HCT116 (cell line): ENCODE data around the gene ITFG1. TPM values are rescaled to one million over a fixed set of nuclear protein-coding genes. Genes with fewer than 3 reads are reported as not detected.

Experiments used
- ATAC-seq: fragments of 200-7000 bp; cut with Tn5 transposase; 2 replicates; pipeline ENCODE4 v1.9.1; 2020; ENCODE audit warnings: mild to moderate bottlenecking, moderate library complexity
- BruUV-seq: library from RNA; stranded (reverse); fragments of 400-500 nt; replicated peaks from 2 replicates; lab custom pipeline; 2021; lab: Mats Ljungman, UMichigan
- CTCF ChIA-PET: fragments of 300-600 bp; sonication (Branson Sonifier 250); formaldehyde crosslinking; loops from one replicate; lab custom pipeline; 2021; ENCODE audit warnings: antibody characterized with exemption; lab: Charles Lee
- POLR2A ChIA-PET: fragments of 300-600, 350-600 bp; sonication (Branson Sonifier 250); formaldehyde crosslinking; loops from one replicate; lab custom pipeline; 2021; ENCODE audit warnings: antibody characterized with exemption; lab: Charles Lee
- RAD21 ChIA-PET, 2 experiments: fragments of 300-600 bp; sonication (Branson Sonifier 250); formaldehyde crosslinking; loops; one replicate each; lab custom pipeline; 2023; ENCODE audit warnings: low total read pairs in 2 of 2; ENCODE audit not compliant: uncharacterized antibody in 2 of 2, unreplicated experiment in 2 of 2, low non-redundant PET in 1 of 2; lab: Charles Lee
- DNase-seq: peaks from one replicate; pipeline ENCODE4 v3.0.0-alpha.2; 2010; ENCODE audit warnings: low read depth, low spot score
- H2AFZ ChIP-seq: fragments of 200-600 bp; shearing (Covaris generic), sonication (generic); 2 replicates; pipeline ENCODE4 v1.6.1; 2017; ENCODE audit warnings: low read depth, mixed run types, mixed read lengths, antibody characterized with exemption, low read length; ENCODE audit not compliant: poor library complexity, severe bottlenecking
- H3K27ac ChIP-seq: 2 replicates; pipeline ENCODE4 v1.5.1; 2012; ENCODE audit warnings: low read depth, low read length
- H3K27me3 ChIP-seq: fragments of 200-600 bp; sonication (generic); 2 replicates; pipeline ENCODE4 v1.6.1; 2016; ENCODE audit warnings: mixed run types, low read length, mixed read lengths; ENCODE audit not compliant: insufficient read depth
- H3K36me3 ChIP-seq, 2 experiments: fragments of 200-500 bp in 1 of 2; fragments of 200-600 bp in 1 of 2; sonication (Bioruptor generic) in 1 of 2; sonication (generic) in 1 of 2; 2 replicates each; pipeline versions ENCODE4 v1.5.1 to v1.6.1; 2014 to 2016; ENCODE audit warnings: low read length in 2 of 2, inconsistent platforms in 1 of 2, mixed read lengths in 1 of 2, mixed run types in 1 of 2; ENCODE audit not compliant: insufficient read depth in 2 of 2, control insufficient read depth in 1 of 2
- H3K4me1 ChIP-seq, 2 experiments: fragments of 200-600 bp in 1 of 2; sonication (generic) in 1 of 2; 2 replicates each; pipeline versions ENCODE4 v1.5.1 to v1.6.1; 2012 to 2017; ENCODE audit warnings: low read length in 2 of 2, inconsistent platforms in 1 of 2, mild to moderate bottlenecking in 1 of 2, mixed read lengths in 1 of 2, mixed run types in 1 of 2, moderate library complexity in 1 of 2; ENCODE audit not compliant: insufficient read depth in 2 of 2, control insufficient read depth in 1 of 2
- H3K4me2 ChIP-seq: fragments of 200-600 bp; sonication (generic); 2 replicates; pipeline ENCODE4 v1.6.1; 2017; ENCODE audit warnings: mixed run types, low read length, mixed read lengths
- H3K4me3 ChIP-seq, 2 experiments: fragments of 200-600 bp in 1 of 2; sonication (generic) in 1 of 2; replicated peaks in 1 of 2; 2 replicates each; pipeline ENCODE4 v1.5.1; 2011 to 2016; ENCODE audit warnings: low read length in 2 of 2, control low read depth in 1 of 2, low read depth in 1 of 2, mild to moderate bottlenecking in 1 of 2, mixed read lengths in 1 of 2, mixed run types in 1 of 2
- H3K79me2 ChIP-seq: fragments of 200-600 bp; sonication (generic); 2 replicates; pipeline ENCODE4 v1.6.1; 2017; ENCODE audit warnings: mild to moderate bottlenecking, mixed run types, low read length, moderate library complexity, mixed read lengths; ENCODE audit not compliant: insufficient read depth
- H3K9ac ChIP-seq: fragments of 200-600 bp; sonication (generic); 2 replicates; pipeline ENCODE4 v1.6.1; 2016; ENCODE audit warnings: low read length, mixed read lengths
- H3K9me2 ChIP-seq: fragments of 200-600 bp; sonication (generic), shearing (Covaris generic); 2 replicates; pipeline ENCODE4 v1.6.1; 2017; ENCODE audit warnings: mixed run types, mild to moderate bottlenecking, moderate library complexity; ENCODE audit not compliant: insufficient read depth
- H3K9me3 ChIP-seq, 2 experiments: fragments of 200-500 bp in 1 of 2; fragments of 200-600 bp in 1 of 2; sonication (Bioruptor generic) in 1 of 2; sonication (generic) in 1 of 2; 2 replicates each; pipeline ENCODE4 v1.6.1; 2014 to 2017; ENCODE audit warnings: low read length in 2 of 2, mixed read lengths in 2 of 2, inconsistent platforms in 1 of 2, low read depth in 1 of 2, mild to moderate bottlenecking in 1 of 2, mixed run types in 1 of 2, moderate library complexity in 1 of 2; ENCODE audit not compliant: control insufficient read depth in 1 of 2, insufficient read depth in 1 of 2
- H4K20me1 ChIP-seq: fragments of 200-600 bp; sonication (generic), shearing (Covaris generic); 2 replicates; pipeline ENCODE4 v1.6.1; 2017; ENCODE audit warnings: mixed run types, mild to moderate bottlenecking, moderate library complexity; ENCODE audit not compliant: insufficient read depth
- CBX3 ChIP-seq: IDR thresholded peaks from 2 replicates; pipeline ENCODE4 v1.6.1; 2012; ENCODE audit warnings: low read depth
- CEBPB ChIP-seq: IDR thresholded peaks from 2 replicates; pipeline ENCODE4 v1.6.1; 2012; ENCODE audit warnings: low read depth
- EGR1 ChIP-seq: IDR thresholded peaks from 2 replicates; pipeline ENCODE4 v1.6.1; 2012; ENCODE audit warnings: low read depth
- ELF1 ChIP-seq: IDR thresholded peaks from 2 replicates; pipeline ENCODE4 v1.6.1; 2012; ENCODE audit warnings: low read depth, borderline replicate concordance
- EZH2phosphoT487 ChIP-seq: fragments of 200-600 bp; IDR thresholded peaks from 2 replicates; pipeline ENCODE4 v1.6.1; 2018; ENCODE audit warnings: antibody characterized with exemption, borderline replicate concordance
- FOSL1 ChIP-seq: IDR thresholded peaks from 2 replicates; pipeline ENCODE4 v1.6.1; 2012; ENCODE audit warnings: low read depth
- POLR2A ChIP-seq: IDR thresholded peaks from 2 replicates; pipeline ENCODE4 v1.7.0; 2011; ENCODE audit warnings: borderline replicate concordance; ENCODE audit not compliant: insufficient read depth, insufficient read length; ENCODE audit errors: extremely low read depth
- POLR2AphosphoS5 ChIP-seq: IDR thresholded peaks from 2 replicates; pipeline ENCODE4 v1.6.1; 2011; ENCODE audit warnings: mild to moderate bottlenecking, low read depth, low read length, moderate library complexity
- SIN3A ChIP-seq: IDR thresholded peaks from 2 replicates; pipeline ENCODE4 v1.6.1; 2012; ENCODE audit warnings: low read depth
- SRF ChIP-seq: IDR thresholded peaks from 2 replicates; pipeline ENCODE4 v1.6.1; 2012; ENCODE audit warnings: low read depth
- ZFX ChIP-seq: fragments of 450-650 bp; IDR thresholded peaks from 2 replicates; pipeline ENCODE4 v1.6.1; 2017
- ZNF274 ChIP-seq: fragments of 200-500 bp; sonication (Bioruptor generic); IDR thresholded peaks from 2 replicates; pipeline ENCODE4 v1.6.1; 2014; ENCODE audit warnings: mild to moderate bottlenecking, low read depth, low read length, inconsistent platforms
- intact Hi-C: fragments of 100-400 bp; cut with micrococcal nuclease; formaldehyde crosslinking; loops from 2 replicates; pipeline ENCODE4 v1.10.0; 2022
- total RNA-seq: library from RNA; stranded (reverse); gene quantifications from one replicate; pipeline ENCODE4 v1.2.1, GENCODE V29; 2021; ENCODE audit not compliant: unreplicated experiment
- TF ChIP-seq, protein P1 (sequence below): IDR thresholded peaks from 2 replicates; pipeline ENCODE4 v1.6.1; 2012
- TF ChIP-seq, protein P2 (sequence below), 3 experiments: fragments of 200-600 bp in 1 of 3; sonication (generic) in 1 of 3; IDR thresholded peaks in 2 of 3; conservative IDR thresholded peaks in 1 of 3; 2 replicates each; pipeline ENCODE4 v1.5.1; 2012 to 2017; ENCODE audit warnings: low read depth in 2 of 3, low read length in 2 of 3, antibody characterized with exemption in 1 of 3, borderline replicate concordance in 1 of 3, control low read depth in 1 of 3, mild to moderate bottlenecking in 1 of 3, mixed read lengths in 1 of 3, mixed run types in 1 of 3, moderate library complexity in 1 of 3; ENCODE audit not compliant: insufficient read depth in 1 of 3
- TF ChIP-seq, protein P3 (sequence below): IDR thresholded peaks from 2 replicates; pipeline ENCODE4 v1.6.1; 2012; ENCODE audit warnings: low read depth
- TF ChIP-seq, protein P4 (sequence below): IDR thresholded peaks from 2 replicates; pipeline ENCODE4 v1.6.1; 2012

ITFG1 gene
- total RNA-seq, 1 experiment from 2014 or later: 24.9 TPM

DNA sequence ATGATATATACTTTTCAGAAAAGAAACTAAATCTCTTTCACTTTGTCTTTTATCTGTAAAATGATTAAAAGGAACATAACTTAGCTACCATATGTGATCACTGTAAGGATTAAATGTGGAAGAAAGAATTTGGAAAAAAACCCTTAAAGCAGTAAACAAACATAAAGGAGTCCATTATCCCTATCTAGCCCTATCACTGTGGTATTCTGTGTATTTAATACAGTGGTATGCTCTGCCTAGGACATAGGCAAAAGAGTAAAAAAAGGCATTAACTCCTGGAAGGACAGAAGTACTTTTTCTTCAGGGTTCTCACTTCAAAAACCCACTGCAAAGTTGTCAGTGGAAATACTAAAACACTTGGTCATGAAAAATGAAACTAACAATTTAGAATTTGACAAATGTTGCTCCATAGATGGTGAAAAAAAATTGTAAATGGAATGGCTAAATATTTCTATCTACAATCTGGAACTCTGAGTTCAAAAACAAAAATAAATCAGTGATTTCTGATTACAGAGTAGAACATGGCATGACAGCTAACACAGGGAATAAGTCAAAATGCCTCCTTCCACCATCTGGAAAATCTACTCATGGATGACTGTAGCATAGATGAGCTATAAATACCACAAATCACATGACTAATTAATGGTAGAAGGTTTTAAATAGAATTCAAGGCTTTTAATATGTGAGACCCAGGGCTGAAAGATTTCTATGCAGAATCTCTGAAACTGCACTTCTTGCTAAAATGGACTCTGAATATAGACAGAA lies 140.1 kb downstream of the ITFG1 start:
- POLR2A ChIA-PET: no interaction called here
- H3K4me1 ChIP-seq: no peaks in the 10 kb centered on the region
- no TSS peak for BruUV-seq
- H3K27ac ChIP-seq: no peak overlapping the region
- H3K9me3 ChIP-seq: no peaks in the 10 kb centered on the region
- intact Hi-C loops: no loop called here
- no peak overlapping the region for H3K9ac ChIP-seq
- RAD21 ChIA-PET: no interaction called here
- DNase-seq: no peak
- no peaks in the 10 kb centered on the region for H3K27me3 ChIP-seq
- no peaks in the 10 kb centered on the region for H3K79me2 ChIP-seq
- CTCF ChIA-PET: no interaction called here
- ATAC-seq: no peak
- H3K4me3 ChIP-seq: no peak overlapping the region
- no peak overlapping the region for H2AFZ ChIP-seq
- H3K4me2 ChIP-seq: no peak overlapping the region
- no peaks in the 10 kb centered on the region for H4K20me1 ChIP-seq
- no peaks in the 10 kb centered on the region for H3K9me2 ChIP-seq
- H3K36me3 ChIP-seq: no peaks in the 10 kb centered on the region
- TF ChIP-seq ZNF274 (no peak), ELF1 (no peak), EZH2phosphoT487 (no peak), SRF (no peak), POLR2AphosphoS5 (no peak), ZFX (no peak), CBX3 (no peak), FOSL1 (no peak), POLR2A (no peak), SIN3A (no peak), EGR1 (no peak), CEBPB (no peak)
- TF ChIP-seq, protein P1, sequence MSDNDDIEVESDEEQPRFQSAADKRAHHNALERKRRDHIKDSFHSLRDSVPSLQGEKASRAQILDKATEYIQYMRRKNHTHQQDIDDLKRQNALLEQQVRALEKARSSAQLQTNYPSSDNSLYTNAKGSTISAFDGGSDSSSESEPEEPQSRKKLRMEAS: no peak
- TF ChIP-seq, protein P2, sequence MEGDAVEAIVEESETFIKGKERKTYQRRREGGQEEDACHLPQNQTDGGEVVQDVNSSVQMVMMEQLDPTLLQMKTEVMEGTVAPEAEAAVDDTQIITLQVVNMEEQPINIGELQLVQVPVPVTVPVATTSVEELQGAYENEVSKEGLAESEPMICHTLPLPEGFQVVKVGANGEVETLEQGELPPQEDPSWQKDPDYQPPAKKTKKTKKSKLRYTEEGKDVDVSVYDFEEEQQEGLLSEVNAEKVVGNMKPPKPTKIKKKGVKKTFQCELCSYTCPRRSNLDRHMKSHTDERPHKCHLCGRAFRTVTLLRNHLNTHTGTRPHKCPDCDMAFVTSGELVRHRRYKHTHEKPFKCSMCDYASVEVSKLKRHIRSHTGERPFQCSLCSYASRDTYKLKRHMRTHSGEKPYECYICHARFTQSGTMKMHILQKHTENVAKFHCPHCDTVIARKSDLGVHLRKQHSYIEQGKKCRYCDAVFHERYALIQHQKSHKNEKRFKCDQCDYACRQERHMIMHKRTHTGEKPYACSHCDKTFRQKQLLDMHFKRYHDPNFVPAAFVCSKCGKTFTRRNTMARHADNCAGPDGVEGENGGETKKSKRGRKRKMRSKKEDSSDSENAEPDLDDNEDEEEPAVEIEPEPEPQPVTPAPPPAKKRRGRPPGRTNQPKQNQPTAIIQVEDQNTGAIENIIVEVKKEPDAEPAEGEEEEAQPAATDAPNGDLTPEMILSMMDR (IDR thresholded peaks at IDR 0.05 in 2 of 3, conservative IDR thresholded peaks at IDR 0.05 in 1 of 3; ENCODE audit: borderline replicate concordance in 1 of 3, insufficient read depth in 1 of 3, low read depth in 2 of 3, low read length in 2 of 3): no peak
- TF ChIP-seq, protein P3, sequence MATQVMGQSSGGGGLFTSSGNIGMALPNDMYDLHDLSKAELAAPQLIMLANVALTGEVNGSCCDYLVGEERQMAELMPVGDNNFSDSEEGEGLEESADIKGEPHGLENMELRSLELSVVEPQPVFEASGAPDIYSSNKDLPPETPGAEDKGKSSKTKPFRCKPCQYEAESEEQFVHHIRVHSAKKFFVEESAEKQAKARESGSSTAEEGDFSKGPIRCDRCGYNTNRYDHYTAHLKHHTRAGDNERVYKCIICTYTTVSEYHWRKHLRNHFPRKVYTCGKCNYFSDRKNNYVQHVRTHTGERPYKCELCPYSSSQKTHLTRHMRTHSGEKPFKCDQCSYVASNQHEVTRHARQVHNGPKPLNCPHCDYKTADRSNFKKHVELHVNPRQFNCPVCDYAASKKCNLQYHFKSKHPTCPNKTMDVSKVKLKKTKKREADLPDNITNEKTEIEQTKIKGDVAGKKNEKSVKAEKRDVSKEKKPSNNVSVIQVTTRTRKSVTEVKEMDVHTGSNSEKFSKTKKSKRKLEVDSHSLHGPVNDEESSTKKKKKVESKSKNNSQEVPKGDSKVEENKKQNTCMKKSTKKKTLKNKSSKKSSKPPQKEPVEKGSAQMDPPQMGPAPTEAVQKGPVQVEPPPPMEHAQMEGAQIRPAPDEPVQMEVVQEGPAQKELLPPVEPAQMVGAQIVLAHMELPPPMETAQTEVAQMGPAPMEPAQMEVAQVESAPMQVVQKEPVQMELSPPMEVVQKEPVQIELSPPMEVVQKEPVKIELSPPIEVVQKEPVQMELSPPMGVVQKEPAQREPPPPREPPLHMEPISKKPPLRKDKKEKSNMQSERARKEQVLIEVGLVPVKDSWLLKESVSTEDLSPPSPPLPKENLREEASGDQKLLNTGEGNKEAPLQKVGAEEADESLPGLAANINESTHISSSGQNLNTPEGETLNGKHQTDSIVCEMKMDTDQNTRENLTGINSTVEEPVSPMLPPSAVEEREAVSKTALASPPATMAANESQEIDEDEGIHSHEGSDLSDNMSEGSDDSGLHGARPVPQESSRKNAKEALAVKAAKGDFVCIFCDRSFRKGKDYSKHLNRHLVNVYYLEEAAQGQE: no peak
- TF ChIP-seq, protein P4, sequence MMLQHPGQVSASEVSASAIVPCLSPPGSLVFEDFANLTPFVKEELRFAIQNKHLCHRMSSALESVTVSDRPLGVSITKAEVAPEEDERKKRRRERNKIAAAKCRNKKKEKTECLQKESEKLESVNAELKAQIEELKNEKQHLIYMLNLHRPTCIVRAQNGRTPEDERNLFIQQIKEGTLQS: no peak
- TF ChIP-seq, all 23 proteins: peak for 0
